HepG2 (cell line): ENCODE results near the gene GPS1. TPM values are rescaled to one million over a fixed set of nuclear protein-coding genes. Genes with fewer than 3 reads are reported as not detected.

Experiments used
- ARHGAP35 ChIP-seq: sonication (generic); formaldehyde crosslinking; IDR thresholded peaks from 2 replicates; pipeline ENCODE4 v1.9.0; 2022; ENCODE audit warnings: mild to moderate bottlenecking, inconsistent platforms, moderate library complexity, missing genetic modification reagents, borderline replicate concordance
- ATF7 ChIP-seq, 2 experiments: fragments of 450-650 bp in 1 of 2; sonication (generic) in 1 of 2; formaldehyde crosslinking in 1 of 2; IDR thresholded peaks; 2 replicates each; pipeline versions ENCODE4 v1.4.0 to v1.6.1; 2016 to 2020; ENCODE audit warnings: antibody characterized with exemption in 1 of 2, mild to moderate bottlenecking in 1 of 2, missing genetic modification reagents in 1 of 2
- EP300 ChIP-seq, 3 experiments: sonication (generic) in 1 of 3; formaldehyde crosslinking in 1 of 3; IDR thresholded peaks; 2 replicates each; pipeline versions ENCODE4 v1.5.1 to v1.6.1; 2011 to 2020; ENCODE audit warnings: low read depth in 2 of 3, low read length in 2 of 3, borderline replicate concordance in 1 of 3, improper control_type of control experiment in 1 of 3, mild to moderate bottlenecking in 1 of 3, missing genetic modification reagents in 1 of 3, moderate library complexity in 1 of 3
- FOXJ3 ChIP-seq: sonication (generic); formaldehyde crosslinking; IDR thresholded peaks from 2 replicates; pipeline ENCODE4 v1.4.0; 2020; ENCODE audit warnings: missing genetic modification reagents, mild to moderate bottlenecking, borderline replicate concordance
- GABPA ChIP-seq, 2 experiments: IDR thresholded peaks; 2 replicates each; pipeline ENCODE4 v1.6.1; 2011 to 2016; ENCODE audit warnings: low read depth in 2 of 2, low read length in 1 of 2, missing biosample characterization in 1 of 2, missing genetic modification characterization in 1 of 2
- HOXA5 ChIP-seq: sonication (generic); formaldehyde crosslinking; IDR thresholded peaks from 2 replicates; pipeline ENCODE4 v1.4.0; 2020; ENCODE audit warnings: missing genetic modification reagents
- IRX3 ChIP-seq: sonication (generic); formaldehyde crosslinking; IDR thresholded peaks from 2 replicates; pipeline ENCODE4 v1.8.1; 2023; ENCODE audit warnings: mild to moderate bottlenecking, low read depth, missing genetic modification reagents, borderline replicate concordance
- ISL2 ChIP-seq: sonication (generic); formaldehyde crosslinking; IDR thresholded peaks from 2 replicates; pipeline ENCODE4 v1.5.0; 2020; ENCODE audit warnings: missing genetic modification reagents
- KMT2A ChIP-seq: sonication (generic); formaldehyde crosslinking; IDR thresholded peaks from 2 replicates; pipeline ENCODE4 v1.4.0; 2020; ENCODE audit warnings: missing genetic modification reagents
- MTF2 ChIP-seq: sonication (generic); formaldehyde crosslinking; IDR thresholded peaks from 2 replicates; pipeline ENCODE4 v1.5.0; 2020; ENCODE audit warnings: missing genetic modification reagents, borderline replicate concordance
- SCMH1 ChIP-seq: sonication (generic); formaldehyde crosslinking; IDR thresholded peaks from 2 replicates; pipeline ENCODE4 v1.9.0; 2021; ENCODE audit warnings: missing genetic modification reagents, mild to moderate bottlenecking, borderline replicate concordance
- ZBTB43 ChIP-seq: sonication (generic); formaldehyde crosslinking; conservative IDR thresholded peaks from 2 replicates; pipeline ENCODE4 v1.4.0; 2020; ENCODE audit warnings: missing genetic modification reagents
- ZFP36 ChIP-seq: fragments of 150-350 bp; IDR thresholded peaks from 2 replicates; pipeline ENCODE4 v1.6.1; 2018; ENCODE audit warnings: borderline replicate concordance, low read length, low read depth; ENCODE audit not compliant: partially characterized antibody
- ZNF577 ChIP-seq: sonication (generic); formaldehyde crosslinking; IDR thresholded peaks from 2 replicates; pipeline ENCODE4 v1.4.0; 2020; ENCODE audit warnings: mild to moderate bottlenecking, low read depth, missing genetic modification reagents, borderline replicate concordance
- ZSCAN22 ChIP-seq: sonication (generic); formaldehyde crosslinking; IDR thresholded peaks from 2 replicates; pipeline ENCODE4 v1.4.0; 2020; ENCODE audit warnings: mild to moderate bottlenecking, missing genetic modification reagents
- polyA plus RNA-seq, 8 experiments: library from polyadenylated mRNA; depleted of rRNA in 3 of 8; stranded (reverse) in 7 of 8; unstranded in 1 of 8; fragments of >200 nt; fragmentation: Illumina TruSeq in 4 of 8; extraction: Trizol in 4 of 8; gene quantifications; 2 replicates each; pipeline versions ENCODE4 v1.2.1 to v1.2.3, GENCODE V29; 2011 to 2016; ENCODE audit warnings: low read depth in 4 of 8, missing spikeins in 1 of 8, mixed read lengths in 1 of 8; ENCODE audit not compliant: insufficient read depth in 1 of 8
- total RNA-seq, 5 experiments: library from RNA; depleted of rRNA; stranded (reverse); fragments of >200 nt; fragmentation: Illumina TruSeq; extraction: Trizol; gene quantifications; 2 replicates each; pipeline ENCODE4 v1.2.3, GENCODE V29; 2016; ENCODE audit warnings: low read depth in 1 of 5
- TF ChIP-seq, protein P1 (sequence below): IDR thresholded peaks from 2 replicates; pipeline ENCODE4 v1.6.1; 2016
- TF ChIP-seq, protein P2 (sequence below): sonication (generic); formaldehyde crosslinking; conservative IDR thresholded peaks from 2 replicates; pipeline ENCODE4 v1.8.0; 2022; ENCODE audit warnings: low read depth, missing genetic modification reagents
- TF ChIP-seq, protein P3 (sequence below): sonication (generic); formaldehyde crosslinking; IDR thresholded peaks from 2 replicates; pipeline ENCODE4 v1.4.0; 2020; ENCODE audit warnings: missing genetic modification reagents, borderline replicate concordance

GPS1 gene
- total and polyA plus RNA-seq, 2 of the 13 experiments (the other 11 are each of a cell fraction or from before 2014, with no cell fraction given), result 124 to 128 TPM

GRCh38 chr17:82105882-82106687, 54.4 kb downstream of the GPS1 start (continued):
- TF ChIP-seq FOXJ3 (CRISPR knock-in tag) (peak; percentile 75; the same call in 1 of the 2 replicates), KMT2A (0 out of 2 replicates have a peak, but pooled peaks have one; percentile 47), IRX3 (CRISPR knock-in tag) (peak; percentile 58; the same call in 1 of the 2 replicates), ZNF577 (CRISPR knock-in tag) (no peak), EP300 (IDR thresholded peaks at IDR 0.05; ENCODE audit: low read depth in 2 of 2, low read length in 2 of 2) (peak in 1 of 2 experiments; percentile 50; a peak in 1 of 4 replicates), EP300 (CRISPR knock-in tag; IDR thresholded peaks at IDR 0.05; ENCODE audit: borderline replicate concordance) (peak; percentile 29; the same call in 1 of the 2 replicates), MTF2 (CRISPR knock-in tag) (no peak), ARHGAP35 (CRISPR knock-in tag) (peak; percentile 70; the same call in 1 of the 2 replicates), ZBTB43 (CRISPR knock-in tag) (peak; percentile 69; the same call in 1 of the 2 replicates), HOXA5 (peak; percentile 83), ZSCAN22 (no peak), SCMH1 (CRISPR knock-in tag) (no peak), ATF7 (IDR thresholded peaks at IDR 0.05) (no peak), ATF7 (CRISPR knock-in tag; IDR thresholded peaks at IDR 0.05) (no peak), ZFP36 (no peak), GABPA (IDR thresholded peaks at IDR 0.05; ENCODE audit: low read depth, low read length) (no peak), GABPA (CRISPR knock-in tag; IDR thresholded peaks at IDR 0.05; ENCODE audit: low read depth) (peak; percentile 85), ISL2 (CRISPR knock-in tag) (peak; percentile 69; the same call in 1 of the 2 replicates)
- TF ChIP-seq, protein P1, sequence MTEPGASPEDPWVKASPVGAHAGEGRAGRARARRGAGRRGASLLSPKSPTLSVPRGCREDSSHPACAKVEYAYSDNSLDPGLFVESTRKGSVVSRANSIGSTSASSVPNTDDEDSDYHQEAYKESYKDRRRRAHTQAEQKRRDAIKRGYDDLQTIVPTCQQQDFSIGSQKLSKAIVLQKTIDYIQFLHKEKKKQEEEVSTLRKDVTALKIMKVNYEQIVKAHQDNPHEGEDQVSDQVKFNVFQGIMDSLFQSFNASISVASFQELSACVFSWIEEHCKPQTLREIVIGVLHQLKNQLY (CRISPR knock-in tag), result no peak
- TF ChIP-seq, protein P2, sequence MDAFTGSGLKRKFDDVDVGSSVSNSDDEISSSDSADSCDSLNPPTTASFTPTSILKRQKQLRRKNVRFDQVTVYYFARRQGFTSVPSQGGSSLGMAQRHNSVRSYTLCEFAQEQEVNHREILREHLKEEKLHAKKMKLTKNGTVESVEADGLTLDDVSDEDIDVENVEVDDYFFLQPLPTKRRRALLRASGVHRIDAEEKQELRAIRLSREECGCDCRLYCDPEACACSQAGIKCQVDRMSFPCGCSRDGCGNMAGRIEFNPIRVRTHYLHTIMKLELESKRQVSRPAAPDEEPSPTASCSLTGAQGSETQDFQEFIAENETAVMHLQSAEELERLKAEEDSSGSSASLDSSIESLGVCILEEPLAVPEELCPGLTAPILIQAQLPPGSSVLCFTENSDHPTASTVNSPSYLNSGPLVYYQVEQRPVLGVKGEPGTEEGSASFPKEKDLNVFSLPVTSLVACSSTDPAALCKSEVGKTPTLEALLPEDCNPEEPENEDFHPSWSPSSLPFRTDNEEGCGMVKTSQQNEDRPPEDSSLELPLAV, result no peak
- TF ChIP-seq, protein P3, sequence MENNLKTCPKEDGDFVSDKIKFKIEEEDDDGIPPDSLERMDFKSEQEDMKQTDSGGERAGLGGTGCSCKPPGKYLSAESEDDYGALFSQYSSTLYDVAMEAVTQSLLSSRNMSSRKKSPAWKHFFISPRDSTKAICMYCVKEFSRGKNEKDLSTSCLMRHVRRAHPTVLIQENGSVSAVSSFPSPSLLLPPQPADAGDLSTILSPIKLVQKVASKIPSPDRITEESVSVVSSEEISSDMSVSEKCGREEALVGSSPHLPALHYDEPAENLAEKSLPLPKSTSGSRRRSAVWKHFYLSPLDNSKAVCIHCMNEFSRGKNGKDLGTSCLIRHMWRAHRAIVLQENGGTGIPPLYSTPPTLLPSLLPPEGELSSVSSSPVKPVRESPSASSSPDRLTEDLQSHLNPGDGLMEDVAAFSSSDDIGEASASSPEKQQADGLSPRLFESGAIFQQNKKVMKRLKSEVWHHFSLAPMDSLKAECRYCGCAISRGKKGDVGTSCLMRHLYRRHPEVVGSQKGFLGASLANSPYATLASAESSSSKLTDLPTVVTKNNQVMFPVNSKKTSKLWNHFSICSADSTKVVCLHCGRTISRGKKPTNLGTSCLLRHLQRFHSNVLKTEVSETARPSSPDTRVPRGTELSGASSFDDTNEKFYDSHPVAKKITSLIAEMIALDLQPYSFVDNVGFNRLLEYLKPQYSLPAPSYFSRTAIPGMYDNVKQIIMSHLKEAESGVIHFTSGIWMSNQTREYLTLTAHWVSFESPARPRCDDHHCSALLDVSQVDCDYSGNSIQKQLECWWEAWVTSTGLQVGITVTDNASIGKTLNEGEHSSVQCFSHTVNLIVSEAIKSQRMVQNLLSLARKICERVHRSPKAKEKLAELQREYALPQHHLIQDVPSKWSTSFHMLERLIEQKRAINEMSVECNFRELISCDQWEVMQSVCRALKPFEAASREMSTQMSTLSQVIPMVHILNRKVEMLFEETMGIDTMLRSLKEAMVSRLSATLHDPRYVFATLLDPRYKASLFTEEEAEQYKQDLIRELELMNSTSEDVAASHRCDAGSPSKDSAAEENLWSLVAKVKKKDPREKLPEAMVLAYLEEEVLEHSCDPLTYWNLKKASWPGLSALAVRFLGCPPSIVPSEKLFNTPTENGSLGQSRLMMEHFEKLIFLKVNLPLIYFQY (CRISPR knock-in tag), result peak; percentile 96; the same call in 1 of the 2 replicates
